ENCODE results near the gene SPAG7. TPM values are rescaled to one million over a fixed set of nuclear protein-coding genes. Genes with fewer than 3 reads are reported as not detected.
A peak's percentile ranks its signal among the peaks of the same experiment; 100 is the strongest.

SPAG7 gene, protein sequence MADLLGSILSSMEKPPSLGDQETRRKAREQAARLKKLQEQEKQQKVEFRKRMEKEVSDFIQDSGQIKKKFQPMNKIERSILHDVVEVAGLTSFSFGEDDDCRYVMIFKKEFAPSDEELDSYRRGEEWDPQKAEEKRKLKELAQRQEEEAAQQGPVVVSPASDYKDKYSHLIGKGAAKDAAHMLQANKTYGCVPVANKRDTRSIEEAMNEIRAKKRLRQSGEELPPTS
- 97.1 TPM for polyA plus RNA-seq

DNA sequence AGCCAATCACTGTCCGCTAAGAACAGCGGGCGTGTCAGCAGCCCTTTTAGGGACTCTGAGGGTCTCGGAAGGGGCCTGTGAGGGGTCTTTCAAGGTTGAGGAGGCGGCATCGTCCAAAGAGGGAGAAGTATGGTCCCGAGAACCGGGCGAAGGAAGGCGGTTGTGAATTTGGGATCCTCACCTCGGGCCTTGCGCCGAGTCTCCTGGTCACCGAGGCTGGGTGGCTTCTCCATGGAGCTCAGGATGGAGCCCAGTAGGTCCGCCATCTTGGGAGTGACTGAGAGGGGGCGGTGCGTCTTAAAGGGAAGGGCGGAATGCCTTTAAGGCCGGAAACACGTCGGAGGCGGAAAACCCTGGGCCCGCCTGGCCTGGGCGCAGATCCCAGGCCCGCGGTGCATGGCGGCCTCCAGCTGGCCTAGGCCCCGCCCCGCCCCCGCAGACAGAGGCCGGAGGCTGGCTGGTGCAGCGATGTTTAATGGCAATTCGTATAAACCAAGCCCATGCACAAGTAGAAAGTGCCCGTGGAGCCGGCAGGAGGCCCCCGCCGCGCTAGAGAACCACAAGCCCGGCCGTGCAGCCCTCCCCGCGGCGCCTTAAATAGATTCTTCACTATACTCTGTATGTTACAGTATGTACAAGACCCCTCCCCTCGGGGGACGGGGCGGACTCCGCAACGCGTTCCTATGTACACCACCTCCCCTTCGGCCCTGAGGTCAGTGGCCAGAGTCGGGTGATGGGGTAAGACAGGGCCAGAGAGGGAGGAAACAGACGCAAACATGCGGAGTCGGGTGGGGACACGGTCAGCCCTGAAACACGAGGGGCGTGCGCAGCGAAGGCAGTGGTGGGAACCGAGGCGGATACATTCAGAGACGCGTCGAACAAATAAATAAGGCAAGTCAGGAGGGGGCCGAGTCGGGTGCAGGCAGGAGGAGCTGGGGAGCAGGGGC, at the start of gene SPAG7:
SPAG7 (minus strand) TSS at position 279 of the 947 bp plus-strand sequence; CDS start at position 266, 13 bp downstream.
- H3K27me3 Mint-ChIP-seq = no peaks in the 10 kb centered on the region
- peaks cover 3% of the 10 kb centered on the region for H3K36me3 Mint-ChIP-seq
- H3K4me1 Mint-ChIP-seq = peaks cover 6 to 22% (median 7%) of the 10 kb centered on the region in 3 donors
- no peak within 1 kb of the TSS for H3K4me3 Mint-ChIP-seq
- H3K27ac Mint-ChIP-seq = peak within 1 kb of the TSS in 2 of 3 donors; percentile 23 to 94
- no peaks in the 10 kb centered on the region for H3K9me3 Mint-ChIP-seq

DNA sequence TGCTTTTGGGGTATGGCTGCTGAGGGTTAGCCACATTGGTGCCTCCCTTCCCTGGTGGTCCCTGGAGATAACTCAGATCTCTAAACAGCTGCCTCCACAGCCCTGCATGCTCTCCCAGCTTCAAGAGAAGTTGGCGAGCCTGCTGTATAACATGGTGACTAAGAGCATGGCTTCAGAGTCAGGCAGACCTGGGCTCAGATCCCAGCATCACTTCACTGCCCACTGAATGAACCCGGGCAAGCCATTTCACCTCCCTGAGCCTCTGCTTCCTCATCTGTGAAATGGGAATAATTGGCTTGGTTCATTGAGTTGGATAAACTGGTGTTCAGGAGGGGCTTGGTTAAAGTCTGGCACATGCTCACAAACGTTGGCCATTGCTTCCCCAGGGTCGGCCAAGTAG, 46.7 kb upstream of the SPAG7 start:
- Mint-ChIP-seq H3K36me3 (peaks cover 14% of the 10 kb centered on the region), H3K4me1 (peaks cover 5 to 9% (median 5%) of the 10 kb centered on the region in 3 donors), H3K27me3 (no peaks in the 10 kb centered on the region), H3K27ac (no peak overlapping the region), H3K4me3 (no peak overlapping the region), H3K9me3 (no peaks in the 10 kb centered on the region)

DNA sequence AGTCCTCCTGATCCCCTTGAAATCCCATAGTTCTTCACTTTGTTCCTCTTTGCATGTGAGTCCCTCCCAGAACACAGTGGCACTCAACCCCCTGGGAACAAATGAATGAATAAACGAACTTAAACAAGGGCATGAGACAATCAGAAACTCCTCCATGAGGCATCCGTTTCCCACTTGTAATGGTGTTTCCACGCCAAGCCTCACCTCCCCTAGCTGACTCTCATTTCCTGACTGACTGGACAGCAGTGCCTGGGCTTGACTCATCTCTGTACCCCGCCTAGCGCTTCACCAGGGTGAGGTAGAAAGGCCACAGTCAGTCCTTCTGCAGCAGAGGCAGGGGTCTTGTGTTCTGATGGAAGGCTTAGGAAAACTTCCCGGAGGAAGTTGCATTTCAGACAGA, 44.3 kb upstream of the SPAG7 start:
- Mint-ChIP-seq H3K9me3 (no peaks in the 10 kb centered on the region), H3K27me3 (no peaks in the 10 kb centered on the region), H3K27ac (no peak overlapping the region), H3K4me3 (no peak overlapping the region), H3K36me3 (peaks cover 21% of the 10 kb centered on the region), H3K4me1 (peaks cover 3 to 4% (median 3%) of the 10 kb centered on the region in 3 donors)

DNA sequence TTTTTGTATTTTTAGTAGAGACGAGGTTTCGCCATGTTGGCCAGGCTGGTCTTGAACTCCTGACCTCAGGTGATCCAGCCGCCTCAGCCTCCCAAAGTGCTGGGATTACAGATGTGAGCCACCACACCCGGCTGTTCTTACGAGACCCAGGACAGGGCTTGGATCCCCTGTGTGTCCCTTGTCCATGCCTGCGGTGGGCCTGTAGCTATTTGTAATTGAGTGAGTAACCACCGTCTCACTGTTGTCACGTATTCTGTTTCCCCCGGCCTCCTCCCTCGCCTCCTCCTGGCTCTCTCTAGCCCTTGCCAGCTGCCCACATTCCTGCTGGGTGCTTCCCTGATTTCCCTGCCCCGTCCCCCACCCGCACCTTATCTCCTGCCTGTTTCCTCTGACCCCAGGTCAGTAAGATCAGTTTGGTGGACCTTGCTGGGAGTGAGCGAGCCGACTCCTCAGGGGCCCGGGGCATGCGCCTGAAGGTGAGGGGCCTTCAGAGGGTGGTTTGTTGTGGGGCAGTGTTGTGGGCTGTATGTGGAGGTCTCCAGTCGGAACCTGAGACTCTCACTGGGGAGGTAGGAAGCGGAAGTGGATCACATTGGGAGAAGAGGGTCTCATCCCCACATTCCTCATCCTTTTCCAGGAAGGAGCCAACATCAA, 35.7 kb upstream of the SPAG7 start:
- Mint-ChIP-seq H3K4me3 (peak overlapping the region in 1 of 4 donors; percentile 58), H3K36me3 (peaks cover 33% of the 10 kb centered on the region), H3K9me3 (no peaks in the 10 kb centered on the region), H3K4me1 (peaks cover 8 to 12% (median 11%) of the 10 kb centered on the region in 3 donors), H3K27me3 (no peaks in the 10 kb centered on the region), H3K27ac (no peak overlapping the region)

DNA sequence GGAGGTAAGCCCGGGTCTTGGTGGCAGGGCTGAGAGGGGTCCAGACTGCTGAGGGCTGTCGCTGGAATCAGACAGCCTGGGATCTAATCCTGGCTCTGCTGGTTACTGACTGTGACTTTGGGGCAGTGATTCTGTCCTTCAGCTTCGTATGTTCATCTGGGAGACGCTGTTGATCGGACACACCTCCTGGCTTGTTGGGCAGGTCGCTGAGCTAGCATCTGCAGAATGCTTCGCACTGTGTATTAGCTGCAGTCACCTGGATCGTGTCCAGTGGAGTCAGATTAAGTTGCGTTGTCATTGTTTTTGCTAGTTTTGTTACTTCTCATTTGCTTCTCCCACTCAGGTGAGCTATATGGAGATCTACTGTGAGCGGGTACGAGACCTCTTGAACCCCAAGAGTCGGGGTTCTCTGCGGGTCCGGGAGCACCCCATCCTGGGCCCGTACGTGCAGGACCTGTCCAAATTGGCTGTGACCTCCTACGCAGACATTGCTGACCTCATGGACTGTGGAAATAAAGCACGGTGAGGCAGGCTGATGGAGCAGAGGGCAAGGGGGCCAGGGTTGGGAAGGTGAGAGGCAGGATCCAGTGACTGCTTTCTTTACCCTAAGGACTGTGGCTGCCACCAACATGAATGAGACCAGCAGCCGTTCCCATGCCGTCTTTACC, 34.6 kb upstream of the SPAG7 start:
- H3K27me3 Mint-ChIP-seq = no peaks in the 10 kb centered on the region
- H3K4me3 Mint-ChIP-seq = peak overlapping the region in 3 of 4 donors; percentile 5 to 21 (median 16)
- H3K4me1 Mint-ChIP-seq = peaks cover 8 to 12% (median 11%) of the 10 kb centered on the region in 3 donors
- no peak overlapping the region for H3K27ac Mint-ChIP-seq
- peaks cover 25% of the 10 kb centered on the region for H3K36me3 Mint-ChIP-seq
- no peaks in the 10 kb centered on the region for H3K9me3 Mint-ChIP-seq

DNA sequence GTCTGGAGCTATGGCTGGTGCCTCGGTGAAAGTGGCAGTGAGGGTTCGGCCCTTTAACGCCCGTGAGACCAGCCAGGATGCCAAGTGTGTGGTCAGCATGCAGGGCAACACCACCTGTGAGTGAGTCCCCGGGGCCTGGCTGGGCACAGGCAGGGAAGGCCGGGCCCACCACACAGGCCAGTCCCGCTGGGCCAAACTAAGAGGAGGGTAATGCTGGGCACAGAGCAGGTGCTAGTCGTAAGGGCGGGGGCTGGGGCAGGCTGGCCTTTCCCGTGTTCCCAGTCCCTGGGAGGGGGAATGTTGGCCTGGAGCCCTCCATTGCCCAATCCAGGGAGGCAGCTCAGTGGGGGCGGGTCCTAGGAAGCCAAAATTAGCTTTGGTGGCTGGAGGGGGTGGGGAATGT, 32.6 kb upstream of the SPAG7 start:
- peaks cover 9 to 15% (median 13%) of the 10 kb centered on the region in 3 donors for H3K4me1 Mint-ChIP-seq
- H3K27me3 Mint-ChIP-seq = no peaks in the 10 kb centered on the region
- peak overlapping the region in 1 of 4 donors; percentile 90 for H3K4me3 Mint-ChIP-seq
- no peaks in the 10 kb centered on the region for H3K9me3 Mint-ChIP-seq
- H3K36me3 Mint-ChIP-seq = peaks cover 20% of the 10 kb centered on the region
- H3K27ac Mint-ChIP-seq = peak overlapping the region in 1 of 3 donors; percentile 69

DNA sequence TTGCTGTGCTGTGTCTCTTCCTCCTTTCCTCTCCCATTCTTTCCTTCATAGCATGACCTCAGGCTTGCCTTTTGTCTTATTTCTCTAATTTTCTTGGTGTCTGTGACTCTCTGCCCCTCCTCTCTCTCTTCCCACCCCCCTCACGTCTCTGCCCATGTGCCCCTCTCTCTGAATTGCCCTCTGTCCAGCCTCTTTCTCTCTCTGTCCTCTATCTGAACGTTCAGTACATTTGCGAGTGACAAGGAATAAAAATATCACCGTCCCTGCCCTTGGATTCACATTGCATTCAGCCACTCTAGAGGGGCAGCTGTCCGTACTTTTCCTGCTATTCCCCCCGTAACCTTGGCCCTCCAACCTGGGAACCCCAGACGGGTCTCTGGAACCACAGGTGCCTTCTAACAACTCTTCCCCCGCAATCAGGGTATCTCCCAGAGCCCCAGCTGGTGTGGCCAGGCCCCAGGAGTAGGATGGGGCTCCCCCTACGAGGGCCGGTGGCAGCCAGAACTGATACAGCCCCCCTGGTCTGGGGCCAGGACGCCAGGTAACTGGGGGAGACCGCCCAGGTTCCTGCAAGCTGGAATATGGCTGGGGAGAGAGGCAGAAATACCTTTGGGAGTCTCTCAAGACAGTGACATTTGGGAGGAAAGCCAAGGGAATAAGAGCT, 31.9 kb upstream of the SPAG7 start:
- Mint-ChIP-seq H3K27ac (peak overlapping the region; percentile 63 to 76 (median 69)), H3K27me3 (no peaks in the 10 kb centered on the region), H3K9me3 (no peaks in the 10 kb centered on the region), H3K36me3 (peaks cover 14% of the 10 kb centered on the region), H3K4me3 (peak overlapping the region; percentile 84 to 95 (median 92)), H3K4me1 (peaks cover 11 to 15% (median 12%) of the 10 kb centered on the region in 3 donors)

DNA sequence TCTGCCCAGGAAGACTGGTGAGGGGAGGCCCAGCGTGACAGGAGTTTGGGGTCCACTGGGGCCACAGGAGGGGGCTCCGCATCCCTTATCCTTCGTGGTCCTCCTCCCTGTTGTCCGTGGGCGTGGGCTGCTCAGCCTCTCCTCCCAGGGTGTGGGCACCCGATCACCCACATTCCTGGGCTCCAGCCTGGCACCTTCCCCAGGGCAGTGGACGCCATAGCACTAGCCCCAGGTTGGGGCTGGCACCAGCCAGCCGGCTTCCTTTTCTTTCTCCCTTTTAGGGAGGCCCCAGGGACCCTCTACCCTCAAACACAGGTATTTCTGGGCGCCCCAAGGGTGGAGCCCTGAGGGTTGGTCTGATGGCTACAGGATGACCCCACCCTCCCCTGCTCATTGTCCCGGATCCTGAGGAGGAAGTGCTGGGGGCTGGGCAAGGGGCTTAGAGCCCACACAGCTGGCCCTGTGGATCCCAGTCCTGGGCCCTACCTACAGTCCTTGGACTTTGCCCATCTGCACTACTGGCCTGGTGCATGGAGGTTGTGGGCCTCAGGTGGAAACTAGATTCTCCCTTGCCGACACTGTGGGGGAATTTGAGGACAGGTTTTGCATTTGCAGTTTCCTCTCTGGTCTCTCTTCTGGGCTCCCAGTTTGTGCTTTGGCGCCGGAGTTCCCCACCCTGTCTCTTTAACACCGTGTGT, 31.3 kb upstream of the SPAG7 start:
- peak overlapping the region; percentile 63 to 76 (median 69) for H3K27ac Mint-ChIP-seq
- H3K9me3 Mint-ChIP-seq = no peaks in the 10 kb centered on the region
- H3K36me3 Mint-ChIP-seq = peaks cover 10% of the 10 kb centered on the region
- H3K4me1 Mint-ChIP-seq = peaks cover 11 to 15% (median 12%) of the 10 kb centered on the region in 3 donors
- H3K4me3 Mint-ChIP-seq = peak overlapping the region; percentile 84 to 95 (median 92)
- H3K27me3 Mint-ChIP-seq = no peaks in the 10 kb centered on the region

DNA sequence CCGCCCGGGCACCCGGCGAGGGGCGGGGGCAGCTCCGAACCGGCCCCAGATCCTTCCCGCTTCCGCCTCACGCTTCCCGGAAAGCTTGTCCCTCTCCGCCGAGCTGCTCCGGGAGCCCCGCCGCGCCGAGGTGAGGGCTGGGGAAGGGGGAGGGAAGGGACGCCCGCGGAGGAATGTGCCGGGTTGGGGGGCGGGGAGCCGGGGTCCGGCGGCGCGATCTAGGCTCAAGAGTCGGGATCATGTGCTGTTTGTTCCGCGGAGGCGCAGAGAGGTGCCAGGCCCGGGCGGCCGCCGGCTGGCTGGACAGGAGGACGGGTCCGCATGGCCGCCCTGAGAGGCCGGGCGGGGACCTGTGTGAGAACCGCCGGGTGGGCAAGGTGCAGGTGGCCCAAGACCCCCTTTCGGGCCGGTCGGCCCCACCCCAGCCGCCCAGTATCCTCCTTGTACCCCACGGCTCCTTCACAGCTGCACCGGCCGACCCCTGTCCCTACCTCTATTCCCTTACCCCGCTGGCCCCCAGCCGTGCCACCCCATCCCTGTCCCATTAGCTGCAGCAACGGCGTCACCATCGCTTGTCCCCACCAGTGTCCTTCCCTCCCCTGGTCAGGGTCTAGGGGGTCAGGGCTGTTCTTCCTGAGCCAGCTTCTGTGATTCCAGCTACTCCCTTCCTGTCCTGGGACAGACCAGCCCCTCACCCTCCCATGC, 30.6 kb upstream of the SPAG7 start:
- Mint-ChIP-seq H3K9me3 (no peaks in the 10 kb centered on the region), H3K27ac (peak overlapping the region in 1 of 3 donors; percentile 69)

DNA sequence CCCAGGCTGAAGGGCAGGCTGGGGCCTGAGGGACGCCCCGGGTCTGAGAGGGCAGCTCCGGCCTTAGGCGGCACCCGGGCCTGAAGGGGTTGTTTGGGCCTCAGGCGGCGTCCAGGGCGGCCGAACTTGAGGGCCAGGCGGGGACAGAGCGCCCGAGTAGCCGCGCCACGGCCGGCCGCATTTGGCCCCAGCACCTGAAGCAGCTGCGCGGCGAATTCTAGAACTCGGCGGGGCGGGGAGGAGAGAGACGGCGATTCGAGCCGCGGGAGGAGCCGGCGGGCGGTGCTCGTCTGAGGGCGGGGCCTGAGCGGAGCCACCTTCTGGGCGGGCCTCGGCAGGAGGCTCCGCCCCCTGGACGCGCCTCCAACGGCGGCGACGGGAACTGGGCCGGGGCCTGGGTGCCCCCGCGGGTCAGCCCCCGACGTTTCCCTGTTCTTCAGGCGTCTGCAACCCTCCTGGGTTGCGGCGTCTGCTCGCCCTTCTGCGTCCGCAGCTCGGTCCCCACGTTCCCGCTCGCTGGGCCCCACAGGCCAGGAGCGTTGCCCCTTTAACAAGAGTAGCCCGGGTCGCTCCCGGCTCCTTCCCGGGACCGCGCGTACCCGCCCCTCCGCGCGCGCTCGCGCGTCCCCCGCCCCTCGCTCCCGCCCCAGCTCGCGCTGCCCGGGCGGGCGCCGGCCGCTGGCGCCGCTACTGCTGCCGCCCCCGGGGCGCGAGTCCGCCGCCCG, 29.8 kb upstream of the SPAG7 start, which contains the start of the genes INCA1 and KIF1C:
INCA1 (minus strand) TSS at position 221 of the 725 bp plus-strand sequence. CDS start 3,085 bp downstream, outside the sequence.
KIF1C (plus strand) TSS at position 649 of the 725 bp plus-strand sequence. CDS start 2,297 bp downstream, outside the sequence.
- no peaks in the 10 kb centered on the region for H3K27me3 Mint-ChIP-seq
- no peaks in the 10 kb centered on the region for H3K9me3 Mint-ChIP-seq
- peaks cover 10% of the 10 kb centered on the region for H3K36me3 Mint-ChIP-seq
- peak within 1 kb of the TSS; percentile 84 to 95 (median 92) for H3K4me3 Mint-ChIP-seq
- peaks cover 11 to 15% (median 12%) of the 10 kb centered on the region in 3 donors for H3K4me1 Mint-ChIP-seq
- H3K27ac Mint-ChIP-seq = peak within 1 kb of the TSS; percentile 22 to 71 (median 69)

More for the DNA sequence above, 30.6 kb upstream of the SPAG7 start:
- Mint-ChIP-seq H3K27me3 (no peaks in the 10 kb centered on the region), H3K4me3 (peak overlapping the region; percentile 84 to 95 (median 92)), H3K4me1 (peaks cover 11 to 15% (median 12%) of the 10 kb centered on the region in 3 donors), H3K36me3 (peaks cover 10% of the 10 kb centered on the region)

DNA sequence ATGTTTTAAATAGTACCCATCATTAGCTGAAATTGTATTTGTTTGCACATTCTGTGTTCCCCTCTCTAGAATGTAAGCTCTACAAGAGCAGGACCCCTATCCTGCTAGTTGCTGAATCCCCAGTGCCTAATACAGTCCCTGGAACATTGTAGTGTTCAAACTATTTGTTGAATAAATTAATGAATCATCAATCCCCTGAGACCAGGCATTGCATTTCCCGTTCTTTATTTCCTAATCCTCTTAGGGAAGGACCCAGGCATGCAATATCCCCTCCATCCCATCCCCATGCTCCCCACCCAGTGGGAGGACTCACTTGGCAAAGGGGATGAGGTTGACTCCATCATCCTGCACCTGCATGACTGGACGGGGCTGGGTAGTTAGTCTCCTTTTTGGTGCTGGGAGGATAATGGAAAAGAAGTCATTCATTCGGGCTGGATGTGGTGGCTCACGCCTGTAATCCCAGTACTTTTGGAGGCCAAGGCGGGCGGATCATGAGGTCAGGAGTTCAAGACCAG, 26.5 kb upstream of the SPAG7 start:
- H3K4me3 Mint-ChIP-seq = peak overlapping the region in 1 of 4 donors; percentile 65
- H3K4me1 Mint-ChIP-seq = peaks cover 7 to 10% (median 9%) of the 10 kb centered on the region in 3 donors
- no peaks in the 10 kb centered on the region for H3K27me3 Mint-ChIP-seq
- peaks cover 2% of the 10 kb centered on the region for H3K36me3 Mint-ChIP-seq
- no peaks in the 10 kb centered on the region for H3K9me3 Mint-ChIP-seq
- H3K27ac Mint-ChIP-seq = no peak overlapping the region

Measured in IgD-negative memory B cell (primary cell).